Thyroid gland (tissue), 4 donors: Measurements from ENCODE around the gene RFX3.

ENCODE experiments used
- CTCF ChIP-seq, 6 experiments: fragments of 200-600 bp in 3 of 6; fragments of 450-650 bp in 3 of 6; sonication (generic) in 3 of 6; IDR thresholded peaks; one replicate each; pipeline ENCODE4 v1.5.1; 2016 to 2019; ENCODE audit warnings: antibody characterized with exemption in 6 of 6, mild to moderate bottlenecking in 2 of 6, inconsistent platforms in 1 of 6, moderate library complexity in 1 of 6
- POLR2A ChIP-seq, 2 donors: fragments of 450-650 bp; IDR thresholded peaks; one replicate each; pipeline ENCODE4 v1.6.1; 2017; ENCODE audit warnings: antibody characterized with exemption in 2 of 2, mild to moderate bottlenecking in 2 of 2, moderate library complexity in 1 of 2

DNA sequence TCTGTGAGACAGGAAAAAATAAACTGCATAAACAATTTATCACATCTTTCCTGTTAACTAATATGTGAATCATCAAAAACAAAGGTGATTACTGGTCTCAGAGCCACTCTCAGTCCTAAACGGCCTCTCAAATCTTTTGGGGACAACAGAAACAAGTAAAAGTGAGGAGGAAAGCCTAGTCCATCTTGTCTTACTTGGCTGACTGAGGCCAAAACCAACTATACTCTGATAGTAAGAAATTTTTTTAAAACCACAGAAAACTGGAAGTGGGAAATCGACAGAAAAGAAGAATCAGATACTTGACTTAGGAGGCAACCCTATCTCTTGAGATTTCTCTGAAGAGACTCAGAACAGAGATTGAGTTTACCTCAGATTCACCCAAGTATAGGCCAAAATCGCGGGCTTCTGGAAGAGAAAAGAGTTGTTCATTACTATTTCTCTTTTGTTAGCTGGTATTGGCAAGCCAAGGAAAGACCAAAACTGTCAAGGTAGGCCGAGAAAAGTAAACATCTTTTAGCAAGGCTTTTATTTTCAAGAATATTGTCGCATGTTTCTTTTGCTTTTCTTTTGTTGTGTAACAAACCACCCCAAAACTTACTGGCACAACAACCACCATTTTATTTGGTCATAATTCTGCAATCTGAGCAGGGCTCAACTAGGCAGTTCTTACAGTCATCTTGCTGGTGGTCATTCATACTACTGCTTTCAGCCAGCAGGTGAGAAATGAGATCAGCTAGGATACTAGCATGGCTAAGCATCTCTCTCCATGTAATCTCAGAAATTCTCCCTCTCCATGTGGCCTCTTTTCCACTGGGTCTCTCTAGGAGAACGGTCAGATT is 46.1 kb downstream of the RFX3 start:
- TF ChIP-seq POLR2A (IDR thresholded peaks at IDR 0.05) (no peak), CTCF (IDR thresholded peaks at IDR 0.05) (no peak)
